Suppressor macrophage (primary cell): ENCODE data around the gene AKR7A2.

ENCODE experiments used
- DNase-seq, 4 experiments: peaks; one replicate each; pipeline ENCODE4 v3.0.0-alpha.2; 2020 to 2022

AKR7A2 gene

DNA sequence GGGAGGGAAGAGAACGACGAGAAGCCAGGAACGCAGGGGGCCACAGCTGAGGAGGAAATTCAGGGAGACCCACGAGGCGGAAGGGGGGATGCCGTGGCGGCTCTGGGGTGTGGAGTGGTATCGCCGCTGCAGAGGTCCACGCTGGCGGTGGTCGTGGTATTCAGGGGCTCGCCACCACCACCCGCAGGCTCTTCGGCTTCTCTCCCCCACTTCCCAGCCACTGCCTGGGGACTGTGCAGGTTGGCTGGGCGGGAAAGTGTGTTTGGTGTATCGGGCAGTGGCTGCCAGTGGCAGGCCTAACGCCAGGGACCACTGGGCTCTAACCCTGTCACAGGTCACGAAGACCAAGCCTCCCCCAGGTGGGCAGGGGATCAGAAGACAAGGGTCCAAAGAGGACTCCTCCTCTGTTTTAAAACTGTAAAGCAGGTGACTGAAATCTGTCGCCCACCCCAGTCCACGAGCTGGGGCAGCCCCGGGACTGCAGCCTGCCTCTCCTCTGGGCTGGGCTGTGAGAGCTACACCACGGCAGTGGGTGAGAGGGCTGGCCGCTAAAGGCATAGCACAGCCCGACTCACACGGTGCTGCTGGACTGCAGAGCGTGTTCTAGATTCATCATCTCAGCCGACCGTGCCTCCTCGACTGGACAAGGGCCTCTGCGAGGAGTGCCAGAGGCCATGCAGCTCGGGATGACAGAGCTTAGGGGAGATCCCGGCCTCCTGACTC, 31.1 kb upstream of the AKR7A2 start:
- DNase-seq: no peak

DNA sequence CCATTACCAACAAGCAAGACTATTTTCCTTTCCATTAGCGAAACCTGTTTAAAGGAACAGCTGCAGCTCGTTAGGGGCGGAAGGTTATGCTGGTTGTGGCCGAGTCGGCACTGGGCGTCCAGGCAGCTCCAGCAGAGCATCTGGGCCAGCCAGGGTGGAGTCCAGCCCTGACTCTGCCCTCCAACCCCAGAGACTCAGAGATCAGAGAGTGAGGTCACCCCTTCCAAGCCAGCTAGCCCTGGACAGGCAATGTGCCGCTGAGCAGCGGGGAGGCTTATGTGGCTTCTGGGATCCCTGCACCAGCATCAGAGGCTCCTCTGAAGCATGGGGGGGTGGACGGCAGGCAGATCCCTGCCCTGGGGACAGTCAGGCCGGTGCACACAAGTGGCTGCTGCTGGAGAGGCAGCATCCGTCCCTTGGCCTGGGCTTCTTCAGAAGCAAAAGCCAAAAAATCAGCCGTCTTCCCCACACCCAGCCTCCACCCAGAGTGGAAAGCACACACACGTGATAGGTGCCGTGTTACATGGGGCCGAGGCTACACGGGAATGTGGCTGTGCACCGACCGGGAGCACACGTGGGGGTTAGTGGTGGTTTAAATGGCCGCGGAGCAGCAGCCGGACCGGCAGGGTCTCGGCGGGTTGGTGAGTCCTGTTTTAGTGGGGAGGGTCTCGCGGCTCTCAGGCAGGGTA, 30.3 kb upstream of the AKR7A2 start:
- no peak for DNase-seq

DNA sequence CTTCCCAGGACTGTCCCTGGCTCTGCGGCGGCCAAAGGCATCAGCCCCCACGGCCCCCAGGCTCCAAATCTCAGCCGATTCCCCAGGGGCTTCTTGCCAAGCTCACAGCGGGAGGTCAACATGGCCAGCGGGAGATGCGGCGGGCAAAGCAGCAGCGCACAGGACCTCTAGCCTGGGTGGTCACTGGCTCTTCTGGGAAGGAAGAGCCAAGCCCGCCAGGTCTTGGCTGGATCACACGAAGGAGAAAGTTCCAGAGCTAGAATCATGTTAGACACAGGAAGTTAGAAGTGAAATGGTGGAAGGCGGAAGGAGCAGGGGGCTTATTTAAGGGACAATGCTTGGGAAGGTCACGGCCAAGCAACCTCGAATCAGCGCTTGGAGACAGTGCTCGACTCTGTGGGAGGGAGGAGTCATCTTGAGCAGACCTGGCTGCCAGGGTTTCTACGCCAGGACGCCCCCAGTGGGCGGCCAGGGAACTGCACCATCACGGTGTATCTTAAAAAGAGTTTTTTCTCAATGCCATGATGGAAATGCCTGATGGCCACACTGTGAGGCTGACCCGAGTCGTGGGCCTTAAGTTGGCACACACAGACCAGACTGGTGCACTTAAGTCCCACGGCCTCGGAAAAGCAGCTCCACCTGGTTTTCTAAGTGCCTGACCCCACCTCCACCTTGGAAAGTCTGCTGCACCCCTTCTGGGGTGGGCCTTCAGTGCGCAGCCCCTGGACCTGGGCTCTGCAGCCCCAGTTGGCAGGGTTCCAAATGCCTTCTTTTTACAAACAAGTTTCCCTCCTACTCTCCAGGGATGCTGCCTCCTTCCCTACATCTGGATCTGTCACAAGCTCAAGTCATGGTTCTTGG, 29.5 kb upstream of the AKR7A2 start:
- DNase-seq: peak; percentile 77 to 90 (median 84)

DNA sequence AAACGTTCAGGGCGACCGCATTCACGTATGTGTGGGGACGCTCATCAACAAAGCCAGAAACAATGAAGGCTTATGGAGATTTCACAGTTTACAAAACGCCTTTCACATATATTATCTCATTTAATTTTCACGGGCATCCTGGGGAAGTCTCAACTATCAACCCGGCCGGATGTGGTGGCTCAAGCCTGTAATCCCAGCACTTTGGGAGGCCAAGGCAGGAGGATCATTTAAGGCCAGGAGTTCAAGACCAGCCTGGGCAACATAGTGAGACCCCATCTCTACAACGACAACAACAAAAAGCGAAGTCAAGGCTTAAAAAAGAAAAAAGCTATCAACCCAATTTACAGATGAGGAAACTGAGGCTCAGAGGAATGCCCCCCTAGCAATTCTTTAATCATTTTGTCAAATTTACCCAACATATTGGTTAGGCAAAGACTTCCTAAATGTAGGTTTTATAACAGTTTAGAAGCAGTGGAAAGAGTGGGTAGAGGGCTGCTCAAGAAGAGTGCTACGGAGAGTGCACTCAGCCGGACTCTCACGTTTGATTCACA, 28.5 kb upstream of the AKR7A2 start:
- DNase-seq: no peak

DNA sequence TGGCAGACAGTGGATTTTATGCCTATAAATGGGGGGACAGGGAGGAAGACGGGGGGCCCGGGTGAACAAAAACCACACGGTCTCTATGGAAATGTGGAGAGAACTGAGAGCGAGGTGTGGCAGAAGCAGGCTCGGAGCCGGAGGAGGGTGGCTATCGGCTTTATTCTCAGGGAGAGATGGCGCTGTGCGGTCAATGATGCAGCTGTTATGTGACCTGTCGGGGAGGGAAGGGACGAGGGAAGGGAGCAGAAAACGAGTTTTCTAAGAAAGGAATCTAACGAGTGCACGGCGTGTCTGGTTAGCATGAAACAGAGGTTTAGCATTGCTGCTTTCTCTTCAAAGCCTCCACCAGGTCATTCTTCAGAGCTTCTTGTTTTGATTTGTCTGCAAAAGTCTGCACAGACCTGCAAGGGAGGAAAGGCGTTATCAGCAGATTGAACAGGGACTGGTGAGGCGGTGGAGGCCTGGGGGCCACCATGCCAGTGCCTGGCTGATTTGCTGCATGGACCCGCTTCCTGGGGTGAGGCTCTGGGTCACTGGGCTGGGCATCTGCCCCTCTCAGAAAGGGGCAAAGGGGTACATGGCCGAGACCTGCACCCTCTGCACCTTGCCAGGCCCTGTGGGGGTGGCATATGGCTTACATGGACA, 27.4 kb upstream of the AKR7A2 start:
- DNase-seq: no peak

DNA sequence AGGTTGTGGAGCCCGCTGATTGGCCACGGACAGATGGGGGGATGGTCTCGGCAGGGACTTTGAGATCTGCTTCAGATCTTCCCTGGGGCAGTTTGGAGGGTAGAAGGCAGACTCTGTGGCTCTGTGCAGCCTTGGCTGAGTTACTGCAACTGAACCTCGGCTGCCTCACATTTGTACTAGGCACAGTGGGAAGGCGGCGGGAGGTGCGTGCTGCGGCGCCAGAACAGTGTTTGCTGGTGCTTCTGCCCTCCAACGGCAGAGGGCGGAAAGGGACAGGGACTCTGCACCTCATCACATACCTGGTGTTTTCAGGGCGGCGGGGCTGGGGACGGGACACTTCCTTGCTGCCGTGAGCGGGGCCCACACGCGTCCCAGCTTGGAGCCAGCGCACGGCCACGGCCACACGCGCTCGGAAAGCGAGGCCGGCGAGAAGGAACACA, 26.4 kb upstream of the AKR7A2 start:
- no peak for DNase-seq

DNA sequence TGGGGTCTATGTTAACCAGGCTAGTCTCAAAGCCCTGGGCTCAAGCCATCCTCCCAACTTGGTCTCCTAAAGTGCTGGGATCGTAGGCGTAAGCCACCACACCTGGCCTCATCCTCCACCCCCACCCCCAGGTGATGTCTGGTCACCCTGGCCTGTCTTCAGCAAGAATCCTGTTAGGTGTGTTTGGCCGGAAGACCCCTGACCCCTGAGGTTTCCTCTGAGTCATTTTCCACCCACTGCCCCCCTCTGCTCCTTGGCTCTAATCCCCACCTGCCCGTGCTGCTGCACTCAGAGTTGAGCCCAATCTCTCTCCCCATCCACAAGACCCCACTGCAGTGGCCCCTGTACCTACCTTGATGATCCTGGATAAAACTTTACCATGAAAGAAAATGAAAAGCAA, 25.3 kb upstream of the AKR7A2 start:
- no peak for DNase-seq

DNA sequence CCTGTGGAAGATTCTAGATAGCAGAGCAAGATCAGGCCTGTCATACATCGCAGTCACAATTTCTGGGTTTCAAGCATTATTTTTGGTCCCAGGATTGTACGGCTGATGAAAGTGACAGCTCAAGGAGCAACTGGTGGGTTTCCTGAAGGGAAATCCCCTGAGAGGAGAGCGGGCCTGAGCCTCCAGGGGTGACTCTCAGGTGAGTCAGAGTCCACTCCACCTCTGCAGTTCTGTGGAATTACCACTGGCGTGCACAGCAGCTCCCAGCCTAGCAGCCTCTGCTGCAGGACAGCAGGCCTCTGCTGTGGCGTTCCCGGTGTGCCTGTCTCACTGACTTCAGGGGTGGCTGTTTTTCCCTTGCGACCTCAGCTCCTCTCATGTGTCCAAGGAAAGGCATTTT, 24.6 kb upstream of the AKR7A2 start:
- no peak for DNase-seq

DNA sequence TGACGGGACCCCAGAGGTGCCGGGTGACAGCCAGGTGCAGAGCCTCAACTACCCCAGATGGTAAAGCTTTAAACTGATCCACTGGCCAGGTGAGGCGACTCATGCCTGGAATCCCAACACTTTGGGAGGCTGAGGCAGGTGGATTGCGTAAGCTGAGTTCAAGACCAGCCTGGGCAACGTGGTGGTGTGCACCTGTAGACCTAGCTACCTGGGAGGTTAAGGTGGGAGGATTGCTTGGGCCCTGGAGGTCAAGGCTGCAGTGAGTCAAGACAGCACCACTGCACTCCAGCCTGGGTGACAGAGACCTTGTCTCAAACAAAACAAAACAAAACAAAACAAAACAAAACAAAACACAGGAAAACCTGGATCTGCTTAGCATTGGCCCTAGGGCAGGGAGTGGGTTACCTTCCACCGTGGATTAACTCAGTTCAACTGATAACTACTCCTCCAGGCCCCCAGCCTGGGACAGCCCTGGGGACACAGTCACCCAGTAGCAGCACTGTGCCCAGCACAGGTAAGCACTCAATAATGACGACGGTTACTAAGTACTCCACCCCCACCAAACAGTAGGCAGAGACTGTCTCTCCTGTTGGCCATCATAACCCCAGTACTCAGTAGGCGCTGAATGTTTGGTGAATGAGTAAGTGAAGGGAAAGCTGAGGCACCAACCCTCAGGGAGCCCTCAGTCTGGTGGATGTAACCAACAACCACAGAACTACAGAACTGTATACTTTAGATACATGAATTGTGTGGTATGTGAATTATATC, 21.8 kb upstream of the AKR7A2 start:
- no peak for DNase-seq

DNA sequence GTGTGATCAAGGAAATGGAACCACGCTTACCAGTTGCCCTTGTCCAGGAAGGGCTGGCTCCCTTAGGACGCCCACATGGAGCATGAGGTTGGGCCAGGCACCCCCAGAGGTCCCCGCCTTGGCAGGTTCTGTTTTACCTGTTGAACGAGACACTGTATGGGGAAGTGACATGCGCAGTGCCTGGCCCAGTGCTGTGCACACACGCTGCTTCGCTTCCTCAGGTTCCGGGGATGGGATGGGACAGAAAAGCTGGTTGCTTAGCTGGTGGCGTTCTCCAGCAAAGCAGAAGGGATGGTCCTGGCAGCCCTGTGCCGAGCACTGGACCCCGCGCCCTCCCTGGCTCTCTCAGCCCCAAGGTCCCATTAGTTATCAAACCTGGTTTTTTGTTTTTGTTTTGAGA, 20.9 kb upstream of the AKR7A2 start:
- no peak for DNase-seq

DNA sequence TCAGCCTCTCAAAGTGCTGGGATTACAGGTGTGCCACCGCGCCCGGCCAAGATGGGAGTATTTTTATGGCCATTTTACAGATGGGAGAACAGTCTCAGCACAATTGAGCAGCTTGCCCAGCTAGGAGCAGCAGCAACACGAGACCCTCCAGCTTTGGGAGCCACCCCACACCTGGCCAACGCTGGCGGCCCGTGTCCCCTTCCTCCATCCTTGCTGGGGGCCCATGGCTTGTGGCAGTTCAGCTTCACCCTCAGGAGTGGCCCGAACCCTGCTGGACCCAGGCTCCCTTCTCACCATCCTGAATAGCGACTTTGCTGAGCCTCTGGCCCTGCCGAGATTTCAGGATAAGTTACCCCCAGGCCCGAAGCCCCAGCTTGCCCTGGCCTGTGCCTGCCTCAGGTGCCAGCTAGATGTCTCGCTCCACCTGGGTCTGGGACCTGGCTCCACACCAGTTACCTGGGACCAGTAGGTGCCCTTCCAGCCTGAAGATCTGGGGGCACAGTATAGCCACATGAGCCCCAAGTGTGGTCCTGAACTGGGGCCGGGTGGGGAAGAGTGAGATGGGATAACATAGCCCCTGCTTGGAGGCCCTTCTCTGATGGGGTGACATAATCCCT, 19.4 kb upstream of the AKR7A2 start:
- DNase-seq: no peak

DNA sequence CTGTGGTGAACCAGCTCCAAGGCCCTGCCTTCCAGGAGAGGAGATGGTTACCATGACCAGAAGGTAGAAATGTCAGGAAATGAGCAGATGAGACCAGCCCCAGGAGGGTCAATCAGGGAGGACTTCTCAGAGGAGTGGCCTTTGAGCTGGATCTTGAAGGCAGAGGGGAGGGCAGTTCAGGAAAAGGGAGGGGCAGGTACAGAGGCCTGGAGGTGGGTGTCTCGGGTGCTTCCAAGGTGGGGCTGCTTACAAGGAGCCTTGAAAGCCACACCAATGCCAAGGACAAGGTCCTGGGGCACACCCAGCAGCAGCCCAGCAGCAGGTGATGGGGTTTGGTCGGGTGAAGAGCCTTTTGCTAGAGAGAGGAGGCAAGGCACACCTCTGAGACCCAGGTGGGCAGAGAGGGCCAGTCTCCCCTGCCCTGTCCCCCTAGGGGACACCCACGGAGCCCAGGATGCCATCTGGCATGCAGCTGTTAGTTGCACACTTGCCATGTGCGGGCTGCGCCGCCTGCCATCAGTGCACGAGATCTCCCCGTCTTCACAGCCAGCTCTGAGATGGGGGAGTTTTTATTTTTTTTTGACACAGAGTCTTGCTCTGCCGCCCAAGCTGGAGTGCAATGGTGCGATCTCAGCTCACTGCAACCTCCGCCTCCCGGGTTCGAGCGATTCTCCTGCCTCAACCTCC, 18.6 kb upstream of the AKR7A2 start:
- no peak for DNase-seq

DNA sequence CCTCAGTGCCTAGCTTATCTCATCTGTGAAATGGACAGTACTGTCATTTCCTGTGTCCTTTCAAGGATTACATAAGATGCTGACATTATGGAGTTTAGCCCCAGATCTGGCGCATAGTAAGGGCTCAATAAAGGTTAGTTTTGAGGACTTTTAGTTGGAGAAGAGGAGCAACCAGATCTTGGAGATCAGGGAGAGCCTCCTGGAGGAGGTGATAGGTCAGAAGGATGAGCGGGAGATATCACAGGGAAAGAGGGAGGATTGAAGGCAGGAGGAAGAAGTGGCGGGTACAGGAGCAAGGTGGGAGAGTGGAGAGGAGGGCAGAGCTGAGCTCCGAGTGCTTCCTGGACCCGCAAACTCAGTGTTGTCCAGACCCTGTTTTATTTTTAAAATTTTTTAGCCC, 17.7 kb upstream of the AKR7A2 start:
- no peak for DNase-seq

DNA sequence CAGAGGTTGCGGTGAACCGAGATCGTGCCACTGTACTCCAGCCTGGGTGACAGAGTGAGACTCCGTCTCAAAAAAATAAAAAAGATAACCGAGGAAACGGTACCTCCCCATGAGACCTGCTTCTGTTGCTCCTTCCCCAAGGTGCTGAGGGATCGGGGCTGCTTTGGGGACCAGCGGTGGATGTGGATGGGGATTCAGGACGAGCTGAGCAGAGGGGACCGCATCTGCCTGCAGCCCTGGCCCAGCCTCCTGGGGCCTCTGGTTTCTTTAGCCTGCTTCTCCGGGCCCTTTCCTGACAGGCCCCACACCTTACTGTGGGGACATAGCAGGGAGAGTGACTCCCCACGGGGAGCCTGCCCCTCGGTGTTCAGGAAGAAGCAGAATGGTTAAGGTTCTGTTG, 17.2 kb upstream of the AKR7A2 start:
- no peak for DNase-seq

DNA sequence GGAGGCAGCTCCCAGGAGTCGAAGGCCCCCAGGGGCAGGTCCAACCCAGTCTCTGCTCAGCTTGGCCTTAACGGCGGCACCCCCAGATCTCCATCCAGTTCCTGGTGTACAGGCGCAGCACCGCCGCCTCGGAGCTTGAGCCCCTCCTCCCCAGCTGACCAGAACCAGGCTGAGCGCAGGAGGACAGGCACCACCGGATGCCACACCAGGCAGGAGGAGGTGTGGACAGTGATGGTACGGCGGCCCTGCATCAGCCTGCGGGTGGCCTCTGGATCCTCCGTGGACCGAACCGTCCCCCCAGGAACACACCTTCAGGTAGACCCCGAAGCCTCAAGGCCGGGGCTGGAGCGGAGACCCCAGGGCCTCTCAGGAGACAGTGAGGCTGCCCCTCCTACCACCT, 16.5 kb upstream of the AKR7A2 start:
- no peak for DNase-seq

DNA sequence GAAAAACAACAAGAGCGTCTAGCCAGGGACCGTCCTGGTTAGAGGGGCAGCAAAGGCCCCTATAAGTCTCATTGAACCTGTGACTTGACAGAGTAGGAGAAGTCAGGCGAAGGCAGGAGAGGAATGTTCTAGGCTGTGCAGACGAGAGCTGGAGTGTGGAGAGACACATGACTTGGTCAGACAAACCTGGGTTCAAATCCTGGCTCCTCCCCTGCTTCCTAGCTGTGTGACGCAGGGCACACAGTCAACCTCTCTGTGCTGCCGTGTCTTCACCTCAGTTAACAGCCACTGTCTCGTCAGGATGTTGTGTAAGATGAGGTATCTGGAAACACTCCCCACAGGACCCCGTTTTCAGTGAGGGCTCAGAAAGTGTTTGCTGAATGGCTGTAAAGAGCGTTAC, 15.8 kb upstream of the AKR7A2 start:
- no peak for DNase-seq

DNA sequence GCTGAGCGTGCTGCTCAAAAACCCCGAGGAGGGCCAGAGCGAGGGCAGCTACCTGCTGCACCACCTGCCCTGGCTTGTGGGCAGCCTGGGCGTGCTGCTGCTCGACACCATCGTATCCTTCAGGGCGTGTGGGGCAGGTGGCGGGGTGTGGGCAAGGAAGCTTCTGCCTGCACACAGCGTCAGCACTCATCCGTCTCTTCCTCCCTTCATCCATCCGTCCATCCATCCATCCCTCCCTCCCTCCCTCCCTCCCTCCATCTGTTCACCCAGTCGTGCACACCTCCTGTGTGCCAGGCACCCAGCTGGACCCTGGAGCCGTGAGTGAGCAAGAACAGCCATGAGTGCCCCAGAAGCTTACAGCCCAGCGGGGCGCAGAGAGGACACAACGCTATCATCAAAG, 15.4 kb upstream of the AKR7A2 start:
- DNase-seq: no peak

DNA sequence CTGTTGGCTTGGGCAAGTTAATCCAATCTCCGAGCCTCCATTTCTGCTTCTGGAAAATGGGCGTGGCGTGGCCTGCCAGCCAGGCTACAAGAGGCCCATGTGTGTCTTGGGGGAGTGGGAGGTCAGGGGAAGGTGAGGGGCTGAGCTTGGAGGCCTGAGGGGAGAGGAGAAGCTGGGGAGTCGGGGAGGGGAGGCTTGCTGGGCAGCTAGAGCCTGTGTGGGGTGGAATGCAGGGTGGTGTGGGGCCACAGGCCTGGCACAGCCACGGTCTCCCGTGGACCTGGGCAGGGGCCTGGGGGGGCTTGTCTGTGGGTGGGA, 14.8 kb upstream of the AKR7A2 start:
- no peak for DNase-seq

DNA sequence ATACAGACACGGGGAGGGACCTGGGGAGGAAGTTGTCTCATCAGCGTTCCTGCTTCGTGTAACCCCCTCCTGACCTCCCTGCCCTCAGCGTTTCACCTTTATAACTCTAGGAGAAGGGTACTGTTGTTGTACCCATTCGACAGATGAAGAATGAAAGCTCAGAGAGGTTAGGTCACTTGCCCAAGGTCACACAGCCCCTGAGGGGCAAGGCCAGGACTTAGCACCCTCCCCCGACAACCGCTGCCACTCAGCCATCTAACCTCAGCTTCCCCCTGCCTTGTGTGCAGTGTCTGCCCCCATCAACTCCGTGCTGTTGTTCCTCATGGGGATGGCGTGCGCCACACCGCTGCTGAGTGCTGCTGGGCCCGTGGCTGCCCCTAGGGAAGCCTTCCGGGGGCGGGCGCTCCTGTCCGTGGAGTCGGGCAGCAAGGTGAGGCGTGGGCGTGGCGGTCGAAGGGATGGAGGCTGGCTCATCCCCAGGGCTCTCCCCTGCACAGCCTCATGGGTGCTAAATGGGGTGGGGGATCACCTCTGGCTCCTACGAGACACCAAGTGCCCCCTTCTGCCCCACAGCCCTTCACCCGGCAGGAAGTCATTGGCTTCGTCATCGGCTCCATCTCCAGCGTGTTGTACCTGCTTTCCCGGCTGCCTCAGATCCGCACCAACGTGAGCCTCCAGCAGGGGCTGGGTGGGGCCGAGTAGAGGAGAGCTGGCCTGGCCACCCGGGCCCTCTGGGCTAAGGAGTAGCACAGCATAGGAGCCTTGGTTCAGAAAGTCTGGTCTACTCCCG, 14.2 kb upstream of the AKR7A2 start:
- DNase-seq: no peak

DNA sequence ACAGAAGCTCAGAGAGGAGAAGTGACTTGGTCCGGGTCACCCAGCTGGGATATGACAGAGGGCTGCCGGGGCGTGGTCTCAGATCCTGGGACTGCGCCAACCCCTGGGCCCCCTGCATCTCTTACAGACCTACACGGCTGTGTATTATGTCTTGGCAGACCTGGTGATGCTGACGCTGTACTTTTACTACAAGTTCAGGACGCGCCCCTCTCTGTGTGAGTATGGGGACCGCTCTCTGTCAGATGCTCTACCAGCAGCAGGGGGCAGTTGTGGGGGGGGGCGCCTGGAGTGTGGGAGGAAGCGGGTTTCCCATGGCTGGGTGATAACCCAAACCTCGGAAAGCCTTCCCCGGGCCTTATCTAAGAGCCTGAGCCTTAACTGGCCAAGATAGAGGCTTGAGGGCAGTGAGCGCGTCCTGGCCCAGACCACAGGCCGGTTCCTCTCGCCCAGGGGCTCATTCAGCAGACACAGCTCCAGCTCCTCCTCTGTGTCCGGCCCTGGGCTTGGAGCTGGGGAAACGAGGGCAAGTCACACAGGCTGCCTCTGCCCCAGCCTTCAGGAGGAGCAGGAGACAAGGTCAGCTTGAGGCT, 13.5 kb upstream of the AKR7A2 start:
- DNase-seq: no peak
